ENCODE measurements around the gene ARMH3. TPM values are rescaled to one million over a fixed set of nuclear protein-coding genes. Genes with fewer than 3 reads are reported as not detected.

ARMH3 gene
- total RNA-seq, 4 donors from 2014 or later: 11.9 to 18.4 (median 17.9) TPM

- TF ChIP-seq, protein P1, sequence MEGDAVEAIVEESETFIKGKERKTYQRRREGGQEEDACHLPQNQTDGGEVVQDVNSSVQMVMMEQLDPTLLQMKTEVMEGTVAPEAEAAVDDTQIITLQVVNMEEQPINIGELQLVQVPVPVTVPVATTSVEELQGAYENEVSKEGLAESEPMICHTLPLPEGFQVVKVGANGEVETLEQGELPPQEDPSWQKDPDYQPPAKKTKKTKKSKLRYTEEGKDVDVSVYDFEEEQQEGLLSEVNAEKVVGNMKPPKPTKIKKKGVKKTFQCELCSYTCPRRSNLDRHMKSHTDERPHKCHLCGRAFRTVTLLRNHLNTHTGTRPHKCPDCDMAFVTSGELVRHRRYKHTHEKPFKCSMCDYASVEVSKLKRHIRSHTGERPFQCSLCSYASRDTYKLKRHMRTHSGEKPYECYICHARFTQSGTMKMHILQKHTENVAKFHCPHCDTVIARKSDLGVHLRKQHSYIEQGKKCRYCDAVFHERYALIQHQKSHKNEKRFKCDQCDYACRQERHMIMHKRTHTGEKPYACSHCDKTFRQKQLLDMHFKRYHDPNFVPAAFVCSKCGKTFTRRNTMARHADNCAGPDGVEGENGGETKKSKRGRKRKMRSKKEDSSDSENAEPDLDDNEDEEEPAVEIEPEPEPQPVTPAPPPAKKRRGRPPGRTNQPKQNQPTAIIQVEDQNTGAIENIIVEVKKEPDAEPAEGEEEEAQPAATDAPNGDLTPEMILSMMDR (IDR thresholded peaks at IDR 0.05; ENCODE audit: low read depth): no peak
Observed at GRCh38 chr10:101859530-101859929, 196.4 kb downstream of the ARMH3 start.

GRCh38 chr10:101858723-101859500, 197.1 kb downstream of the ARMH3 start:
- TF ChIP-seq, protein P1 (IDR thresholded peaks at IDR 0.05; ENCODE audit: low read depth): no peak

DNA sequence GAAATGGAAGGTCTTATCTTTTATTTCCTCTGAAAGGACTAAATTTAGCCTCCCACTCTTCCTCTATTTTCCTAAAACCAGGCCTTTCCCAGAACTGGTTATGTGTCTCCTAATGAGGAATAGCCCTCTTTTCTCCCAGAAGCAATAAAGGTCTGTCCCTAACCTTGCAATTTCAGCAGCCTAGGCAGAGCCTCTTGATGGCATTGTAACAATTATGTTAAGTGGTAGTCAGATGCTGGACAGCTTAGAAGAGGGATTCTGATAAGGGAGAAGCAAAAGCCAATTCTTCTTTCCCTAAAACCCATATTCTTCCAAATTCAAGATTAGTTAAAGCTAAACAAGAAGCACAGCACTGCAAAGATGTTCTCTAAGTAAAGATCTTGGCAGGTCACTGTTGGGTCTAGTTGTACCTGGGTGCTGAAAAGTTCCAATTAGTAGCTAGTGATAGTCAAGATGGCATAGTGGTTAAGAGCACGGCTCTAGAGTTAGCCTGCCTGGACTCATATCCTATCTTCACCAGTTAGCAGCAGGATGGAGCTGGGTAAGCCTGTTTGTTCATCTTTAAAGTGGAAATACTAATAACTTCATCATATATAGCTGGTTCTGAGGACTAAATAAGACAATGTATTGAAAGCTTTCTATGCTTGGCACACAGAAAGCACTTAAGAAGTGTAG, 198.0 kb downstream of the ARMH3 start:
- TF ChIP-seq, protein P1 (IDR thresholded peaks at IDR 0.05; ENCODE audit: low read depth): no peak

- TF ChIP-seq, protein P1 (IDR thresholded peaks at IDR 0.05; ENCODE audit: low read depth): no peak
Observed at GRCh38 chr10:101856626-101857025, 199.3 kb downstream of the ARMH3 start.

- TF ChIP-seq, protein P1 (IDR thresholded peaks at IDR 0.05; ENCODE audit: low read depth): no peak
Observed at GRCh38 chr10:101851411-101852116, 204.4 kb downstream of the ARMH3 start.

DNA sequence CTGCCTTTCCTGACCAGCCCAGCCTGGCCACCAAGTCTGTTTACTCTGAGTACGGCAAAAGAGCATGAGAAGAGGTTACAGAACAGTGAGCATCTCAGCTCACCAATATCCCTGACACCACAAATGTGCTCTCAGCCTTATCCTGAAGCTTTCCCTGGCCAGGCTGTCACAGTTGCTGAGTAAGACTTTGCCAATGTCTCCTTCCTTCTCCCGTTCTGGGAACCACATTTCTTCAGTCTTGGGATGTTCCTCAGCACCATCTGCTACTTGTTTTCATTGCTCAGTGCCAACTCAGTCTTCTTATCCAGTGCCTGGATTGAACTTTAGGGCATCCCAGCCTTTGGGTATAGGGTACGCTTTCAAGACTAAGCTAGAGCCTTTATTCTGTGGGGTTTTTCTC, 205.2 kb downstream of the ARMH3 start:
- TF ChIP-seq, protein P1 (IDR thresholded peaks at IDR 0.05; ENCODE audit: low read depth): no peak

DNA sequence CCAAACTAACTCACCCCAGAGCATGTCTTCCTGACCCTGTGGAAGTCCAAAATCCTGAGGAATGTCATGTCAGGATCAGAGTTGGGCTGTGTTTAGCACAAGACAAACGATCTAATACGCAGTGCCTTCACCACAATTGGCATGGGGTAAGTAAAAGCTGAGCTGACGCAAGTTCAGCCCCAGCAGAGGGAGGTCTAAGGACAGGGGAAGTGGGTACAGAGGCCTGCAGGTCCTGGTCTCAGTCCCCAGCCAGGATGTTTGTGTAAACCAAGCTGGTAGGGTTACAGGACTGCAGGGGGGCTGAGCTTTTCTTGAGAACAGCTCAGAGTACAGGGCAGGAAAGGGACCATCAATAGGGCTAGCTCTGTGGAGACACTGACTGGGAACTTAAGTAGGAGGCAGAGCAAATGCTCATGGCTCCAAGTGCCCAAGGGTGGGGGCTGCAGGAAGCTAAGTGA, 207.1 kb downstream of the ARMH3 start:
- TF ChIP-seq, protein P1 (IDR thresholded peaks at IDR 0.05; ENCODE audit: low read depth): no peak
